ENCODE data around the gene TFF2.

The TFF2 gene

GRCh38 chr21:42350927-42351426 is at the start of gene TFF2:
TFF2 (minus strand) TSS chr21:42350994; CDS start chr21:42350957, 37 bp downstream.
- in situ Hi-C loops (cut with MboI; ENCODE audit: low sequenced_read_pairs) = no loop called here

GRCh38 chr21:42400525-42400924 is 49.7 kb upstream of the TFF2 start:
- in situ Hi-C loops (cut with MboI; ENCODE audit: low sequenced_read_pairs) = no loop called here

GRCh38 chr21:42398436-42399028 is 47.7 kb upstream of the TFF2 start:
- in situ Hi-C loops (cut with MboI; ENCODE audit: low sequenced_read_pairs) = no loop called here

GRCh38 chr21:42397746-42398394 is 47.1 kb upstream of the TFF2 start:
- in situ Hi-C loops (cut with MboI; ENCODE audit: low sequenced_read_pairs) = no loop called here

GRCh38 chr21:42396799-42397745 is 46.3 kb upstream of the TFF2 start:
- in situ Hi-C loops (cut with MboI; ENCODE audit: low sequenced_read_pairs) = no loop called here

- in situ Hi-C loops (cut with MboI; ENCODE audit: low sequenced_read_pairs) = no loop called here
Observed at GRCh38 chr21:42395905-42396651, 45.3 kb upstream of the TFF2 start, which contains the start of gene TMPRSS3. TMPRSS3 (minus strand) TSS chr21:42396052; CDS start chr21:42395417, 635 bp downstream.

- in situ Hi-C loops (cut with MboI; ENCODE audit: low sequenced_read_pairs) = no loop called here
Observed at GRCh38 chr21:42395302-42395701, 44.5 kb upstream of the TFF2 start.

GRCh38 chr21:42393443-42393950 is 42.7 kb upstream of the TFF2 start:
- in situ Hi-C loops (cut with MboI; ENCODE audit: low sequenced_read_pairs) = no loop called here

GRCh38 chr21:42392731-42393442 is 42.1 kb upstream of the TFF2 start:
- in situ Hi-C loops (cut with MboI; ENCODE audit: low sequenced_read_pairs) = no loop called here

- in situ Hi-C loops (cut with MboI; ENCODE audit: low sequenced_read_pairs) = no loop called here
Observed at GRCh38 chr21:42391297-42391696, 40.5 kb upstream of the TFF2 start.

- in situ Hi-C loops (cut with MboI; ENCODE audit: low sequenced_read_pairs) = no loop called here
Observed at GRCh38 chr21:42390696-42391095, 39.9 kb upstream of the TFF2 start.

GRCh38 chr21:42390193-42390592 is 39.4 kb upstream of the TFF2 start:
- in situ Hi-C loops (cut with MboI; ENCODE audit: low sequenced_read_pairs) = no loop called here

- in situ Hi-C loops (cut with MboI; ENCODE audit: low sequenced_read_pairs) = no loop called here
Observed at GRCh38 chr21:42389449-42389835, 38.6 kb upstream of the TFF2 start.

GRCh38 chr21:42388740-42389448 is 38.1 kb upstream of the TFF2 start:
- in situ Hi-C loops (cut with MboI; ENCODE audit: low sequenced_read_pairs) = no loop called here

- in situ Hi-C loops (cut with MboI; ENCODE audit: low sequenced_read_pairs) = no loop called here
Observed at GRCh38 chr21:42387843-42388340, 37.1 kb upstream of the TFF2 start.

GRCh38 chr21:42387164-42387563 is 36.4 kb upstream of the TFF2 start:
- in situ Hi-C loops (cut with MboI; ENCODE audit: low sequenced_read_pairs) = no loop called here

GRCh38 chr21:42386034-42386591 is 35.3 kb upstream of the TFF2 start:
- in situ Hi-C loops (cut with MboI; ENCODE audit: low sequenced_read_pairs) = no loop called here

- in situ Hi-C loops (cut with MboI; ENCODE audit: low sequenced_read_pairs) = no loop called here
Observed at GRCh38 chr21:42385619-42386018, 34.8 kb upstream of the TFF2 start.

- in situ Hi-C loops (cut with MboI; ENCODE audit: low sequenced_read_pairs) = no loop called here
Observed at GRCh38 chr21:42384989-42385388, 34.2 kb upstream of the TFF2 start.

Data from hTERT RPE-1 (cell line).